HG03571 (cell line): Measurements from ENCODE around the gene SCAF11.

Experiments
- ATAC-seq: cut with Tn5 transposase; IDR thresholded peaks from one replicate; pipeline ENCODE4 v1.9.1; 2021; ENCODE audit not compliant: unreplicated experiment

Gene SCAF11

GRCh38 chr12:45986641-45987339, 3.6 kb downstream of the SCAF11 start:
- no peak for ATAC-seq

- ATAC-seq: no peak
These were observed 9.1 kb downstream of the SCAF11 start for GRCh38 chr12:45981075-45981837.

GRCh38 chr12:45980540-45980939, 9.8 kb downstream of the SCAF11 start:
- no peak for ATAC-seq

GRCh38 chr12:45978108-45978507, 12.3 kb downstream of the SCAF11 start:
- no peak for ATAC-seq

- no peak for ATAC-seq
These were observed 12.8 kb downstream of the SCAF11 start for GRCh38 chr12:45977620-45978019.

GRCh38 chr12:45975506-45975905, 14.9 kb downstream of the SCAF11 start:
- no peak for ATAC-seq

GRCh38 chr12:45974883-45975282, 15.5 kb downstream of the SCAF11 start:
- ATAC-seq: no peak

GRCh38 chr12:45974171-45974719, 16.1 kb downstream of the SCAF11 start:
- no peak for ATAC-seq

- ATAC-seq: no peak
These were observed 16.8 kb downstream of the SCAF11 start for GRCh38 chr12:45973526-45973925.

GRCh38 chr12:45970391-45970790, 20.0 kb downstream of the SCAF11 start:
- ATAC-seq: no peak

- ATAC-seq: no peak
These were observed 21.3 kb downstream of the SCAF11 start for GRCh38 chr12:45969084-45969483.

- no peak for ATAC-seq
These were observed 23.9 kb downstream of the SCAF11 start for GRCh38 chr12:45966486-45966885.

GRCh38 chr12:45962553-45963325, 27.6 kb downstream of the SCAF11 start:
- no peak for ATAC-seq

GRCh38 chr12:45959728-45960127, 30.6 kb downstream of the SCAF11 start:
- ATAC-seq: no peak

- ATAC-seq: no peak
These were observed 31.3 kb downstream of the SCAF11 start for GRCh38 chr12:45959025-45959424.

GRCh38 chr12:45948546-45948945, 41.8 kb downstream of the SCAF11 start:
- no peak for ATAC-seq

- no peak for ATAC-seq
These were observed 43.9 kb downstream of the SCAF11 start for GRCh38 chr12:45946435-45946834.

- ATAC-seq: no peak
These were observed 45.6 kb downstream of the SCAF11 start for GRCh38 chr12:45944771-45945170.

- ATAC-seq: no peak
These were observed 50.6 kb downstream of the SCAF11 start for GRCh38 chr12:45939759-45940158.

- ATAC-seq: no peak
These were observed 51.8 kb downstream of the SCAF11 start for GRCh38 chr12:45938566-45938965.

- no peak for ATAC-seq
These were observed 55.4 kb downstream of the SCAF11 start for GRCh38 chr12:45934956-45935355.
